ENCODE measurements around the gene ZNF550.

ZNF550 gene

DNA sequence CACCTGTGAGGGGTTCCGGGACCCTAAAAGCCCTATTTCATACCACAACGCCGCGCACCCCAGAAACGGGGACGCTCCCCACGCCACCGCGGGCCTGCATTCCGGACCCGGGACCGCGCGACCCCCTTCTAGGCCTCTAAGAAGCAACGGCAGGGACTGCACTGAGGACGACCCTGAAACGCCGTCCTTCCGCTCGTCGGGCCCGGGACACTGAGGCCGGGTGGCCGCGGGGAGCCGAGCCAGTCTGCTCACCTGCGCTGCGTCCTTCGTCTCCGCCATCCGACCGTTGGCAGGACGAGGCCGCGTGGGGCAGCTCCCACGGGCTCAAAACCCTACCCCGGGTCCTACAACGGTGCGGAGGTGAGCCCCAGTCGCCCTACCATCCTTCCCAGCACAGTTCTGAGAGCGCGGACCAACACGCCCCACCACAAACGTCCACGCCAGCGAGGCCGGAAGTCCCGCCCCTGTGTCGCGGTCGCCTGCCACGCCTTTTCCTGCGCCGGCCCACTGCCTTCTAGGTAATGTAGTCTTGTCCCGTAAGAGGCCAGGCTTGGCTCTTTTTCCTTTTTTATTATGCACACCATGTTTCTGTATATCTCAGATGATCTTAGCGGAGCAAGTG lies at the start of gene ZNF550:
Gene ZNF550 (minus strand): TSS at position 460 of the 622 bp plus-strand sequence. CDS start 181 bp downstream, at position 279.
- peak; percentile 86 for DNase-seq

DNA sequence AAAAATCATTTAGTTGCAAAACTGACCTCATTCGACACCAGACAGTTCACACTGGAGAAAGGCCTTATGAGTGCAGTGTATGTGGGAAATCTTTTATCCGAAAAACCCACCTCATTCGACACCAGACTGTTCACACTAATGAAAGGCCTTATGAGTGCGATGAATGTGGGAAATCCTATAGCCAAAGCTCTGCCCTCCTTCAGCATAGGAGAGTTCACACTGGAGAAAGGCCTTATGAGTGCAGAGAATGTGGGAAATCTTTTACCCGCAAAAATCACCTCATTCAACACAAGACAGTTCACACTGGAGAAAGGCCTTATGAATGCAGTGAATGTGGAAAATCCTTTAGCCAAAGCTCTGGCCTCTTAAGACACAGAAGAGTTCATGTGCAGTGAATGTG lies 47.3 kb upstream of the ZNF550 start:
- no peak for DNase-seq

DNA sequence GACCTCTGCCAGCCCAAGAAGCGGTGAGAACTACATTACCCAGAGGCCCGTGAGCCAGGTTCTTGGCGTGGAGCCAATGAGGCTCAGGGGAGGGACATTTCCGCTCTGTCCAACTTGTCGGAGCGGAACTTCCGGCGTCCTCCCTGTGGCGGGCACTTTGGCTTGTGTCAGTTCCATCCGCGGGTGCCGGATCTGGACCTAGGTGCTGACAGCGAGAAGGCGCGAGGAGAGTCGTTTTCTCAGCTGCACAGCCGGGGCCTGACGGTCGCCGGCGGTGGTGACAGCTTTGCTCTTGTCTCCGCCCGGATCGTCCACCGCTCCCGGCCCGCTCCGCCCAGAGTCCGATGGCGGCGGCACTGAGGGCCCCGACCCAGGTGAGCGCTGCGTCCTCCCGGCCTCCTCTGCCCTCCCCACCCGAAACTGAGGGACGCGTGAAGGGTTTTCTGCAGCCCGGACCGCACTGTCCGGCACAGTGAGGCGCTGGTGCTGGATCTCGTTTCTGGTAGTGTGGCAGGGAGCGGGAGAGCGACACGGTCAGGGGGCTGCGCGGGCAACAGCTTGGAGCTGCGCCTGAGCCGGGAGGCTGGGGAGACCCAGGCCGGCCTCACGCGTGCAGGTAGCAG lies 40.2 kb upstream of the ZNF550 start, which contains the start of gene ZNF530:
Gene ZNF530 (plus strand): TSS at position 125 of the 623 bp plus-strand sequence. CDS start 4,461 bp downstream, outside the sequence.
- peak; percentile 85 for DNase-seq

DNA sequence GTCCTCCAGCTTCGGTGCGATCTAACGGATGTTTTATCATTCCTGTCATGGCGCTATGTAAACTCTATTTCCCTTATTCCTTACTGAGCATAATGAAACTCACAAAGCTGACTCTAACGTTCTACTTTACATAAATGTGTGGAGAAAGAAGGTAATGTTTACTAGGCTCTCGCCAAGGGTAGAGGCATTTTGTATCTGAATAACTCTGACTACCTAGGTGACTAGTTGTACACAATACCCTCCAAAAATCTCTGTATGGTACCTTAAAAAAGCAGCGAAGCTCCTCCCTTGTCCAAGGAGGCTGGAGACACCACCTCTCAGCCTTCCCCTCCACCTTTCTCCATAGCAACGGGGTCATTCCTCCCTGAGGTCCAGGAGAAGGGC lies 39.7 kb upstream of the ZNF550 start:
- DNase-seq: no peak

DNA sequence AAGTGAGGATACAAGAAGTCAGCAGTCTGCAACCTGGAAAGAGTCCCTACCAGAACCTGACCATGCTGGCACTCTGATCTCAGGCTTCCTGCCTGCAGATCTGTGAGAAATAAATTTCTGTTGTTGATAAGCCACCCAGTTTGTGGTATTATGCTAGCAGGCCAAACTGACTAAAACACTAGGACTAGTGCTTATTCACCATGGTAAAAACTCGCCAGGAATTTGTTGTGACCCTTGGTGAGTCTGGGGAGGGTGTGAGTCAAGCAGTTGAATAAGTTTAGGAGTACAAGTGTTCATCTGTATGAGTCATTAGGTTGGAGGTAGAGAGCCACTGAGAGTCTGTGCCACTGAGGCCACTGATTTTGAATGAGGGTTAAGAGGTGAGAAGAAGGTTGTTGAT lies 27.9 kb upstream of the ZNF550 start:
- DNase-seq: no peak

DNA sequence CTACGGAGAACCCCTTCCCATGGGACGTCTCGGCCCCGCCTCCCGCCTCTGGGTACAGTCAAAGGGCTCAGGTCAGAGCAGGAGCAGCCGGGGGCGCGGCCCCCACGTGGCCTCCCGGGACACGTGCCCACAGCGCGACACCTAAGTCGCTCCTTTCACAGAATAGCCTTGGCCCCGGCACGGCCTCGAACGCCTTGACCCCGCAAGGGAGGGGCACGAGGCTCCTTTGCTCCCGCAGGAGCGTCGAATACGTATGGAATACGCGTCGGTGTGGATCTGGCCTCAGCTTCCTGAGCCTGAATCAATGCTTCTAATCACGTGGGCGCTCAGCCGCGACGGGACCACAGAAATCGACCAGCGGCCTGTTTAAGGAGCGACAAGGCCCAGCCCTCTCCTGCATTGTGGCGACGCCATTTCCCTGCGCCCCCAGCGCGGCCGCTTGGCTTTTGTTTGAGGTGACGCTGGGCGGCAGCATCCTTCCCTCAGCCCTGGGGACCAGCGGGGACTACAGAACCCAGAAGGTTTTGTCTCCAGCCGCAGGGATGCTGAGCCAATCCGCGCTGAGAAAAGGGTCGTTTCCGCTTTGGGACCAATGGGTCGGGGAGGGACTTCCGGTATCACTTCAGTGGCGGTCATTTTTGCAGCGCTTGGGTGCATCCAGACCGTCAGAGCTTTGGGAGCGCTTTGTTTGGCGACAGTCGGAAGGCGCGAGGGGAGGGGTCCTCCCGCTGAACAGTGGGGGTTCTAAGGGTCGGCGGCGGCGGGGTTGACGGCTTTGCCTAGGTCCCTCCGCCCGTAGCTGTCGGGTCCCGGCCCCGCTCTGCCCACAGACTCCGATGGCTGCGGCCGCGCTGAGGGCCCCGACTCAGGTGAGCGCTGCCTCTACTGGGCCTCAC lies 24.1 kb upstream of the ZNF550 start, which contains the start of gene ZIK1:
Gene ZIK1 (plus strand): TSS at position 625 of the 896 bp plus-strand sequence. CDS start 212 bp downstream, at position 837.
- DNase-seq: peak; percentile 84

DNA sequence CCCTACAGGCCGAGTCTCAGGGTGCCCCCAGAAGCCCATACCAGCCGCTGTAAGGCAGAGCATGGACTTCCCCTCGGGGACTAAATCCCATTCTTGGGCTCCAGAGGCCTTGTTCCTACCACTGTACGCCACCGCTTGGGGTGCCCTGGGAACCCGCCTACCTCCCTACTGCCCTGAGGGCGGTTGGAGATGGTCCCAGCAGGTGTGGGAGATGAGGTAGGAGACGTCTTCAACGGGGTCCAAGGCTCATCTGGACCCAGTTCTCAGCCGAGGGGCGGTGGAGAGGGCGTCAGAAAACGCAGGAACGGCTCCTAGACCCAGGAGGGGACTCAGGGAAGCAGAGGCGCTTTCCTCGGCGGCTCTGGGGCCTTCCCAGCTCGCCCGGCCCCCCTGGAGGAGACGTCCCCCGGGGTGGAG lies 23.4 kb upstream of the ZNF550 start:
- DNase-seq: no peak

DNA sequence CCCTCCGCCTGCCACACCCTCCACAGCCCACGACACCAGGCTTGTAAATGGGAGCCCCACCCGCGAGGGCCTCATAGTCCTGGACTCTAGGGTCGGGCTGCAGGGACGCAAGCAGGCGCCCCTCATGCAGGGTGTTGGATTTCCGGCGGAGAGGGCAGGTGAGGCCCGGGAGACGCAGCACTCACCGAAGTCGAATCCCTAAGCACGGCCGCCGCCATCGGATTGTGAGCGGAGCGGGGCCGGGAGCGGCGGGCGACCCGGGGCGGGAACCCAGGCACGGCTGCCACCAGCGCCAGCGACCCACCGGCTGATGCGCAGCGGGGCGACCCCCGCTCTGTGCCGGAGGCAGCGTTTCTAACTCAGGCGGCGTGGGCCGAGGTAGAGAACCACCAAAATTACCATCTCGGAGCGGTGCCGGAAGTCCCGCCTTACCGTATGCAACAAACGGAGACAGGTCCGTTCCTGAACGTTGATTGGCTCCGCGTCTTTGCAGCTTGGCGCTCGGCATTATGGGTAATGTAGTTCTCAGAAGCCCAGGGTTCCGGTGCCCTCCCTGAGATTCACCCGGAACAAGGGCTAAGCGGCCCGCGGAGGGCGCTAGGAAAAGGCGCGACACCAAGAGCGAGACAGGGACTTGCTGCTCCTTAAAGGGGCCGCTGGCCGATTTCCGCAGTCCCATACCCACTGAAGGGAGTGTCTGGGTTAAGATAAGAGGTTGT lies 19.0 kb upstream of the ZNF550 start, which contains the start of gene ZNF416:
Gene ZNF416 (minus strand): TSS at position 425 of the 719 bp plus-strand sequence. CDS start 207 bp downstream, at position 218.
- peak; percentile 95 for DNase-seq

DNA sequence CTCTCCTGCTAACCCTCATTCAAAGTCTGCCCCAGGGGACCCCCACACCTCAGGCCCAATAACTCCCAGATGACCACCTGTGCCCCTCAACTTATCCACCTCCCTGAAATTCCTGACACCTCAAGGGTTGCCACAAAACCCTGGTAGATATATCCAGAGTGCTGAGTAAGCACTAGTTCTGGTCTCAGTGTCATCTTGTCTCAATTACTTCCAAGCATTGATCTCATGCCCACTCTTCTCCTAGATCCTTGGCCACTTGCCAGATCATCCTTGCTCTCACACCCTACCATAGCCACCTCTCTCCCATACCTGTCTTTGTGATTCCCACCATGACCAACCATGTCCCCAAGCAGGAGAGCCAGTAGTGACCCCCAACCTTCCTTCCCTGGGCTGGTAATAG lies 17.0 kb upstream of the ZNF550 start:
- DNase-seq: no peak

DNA sequence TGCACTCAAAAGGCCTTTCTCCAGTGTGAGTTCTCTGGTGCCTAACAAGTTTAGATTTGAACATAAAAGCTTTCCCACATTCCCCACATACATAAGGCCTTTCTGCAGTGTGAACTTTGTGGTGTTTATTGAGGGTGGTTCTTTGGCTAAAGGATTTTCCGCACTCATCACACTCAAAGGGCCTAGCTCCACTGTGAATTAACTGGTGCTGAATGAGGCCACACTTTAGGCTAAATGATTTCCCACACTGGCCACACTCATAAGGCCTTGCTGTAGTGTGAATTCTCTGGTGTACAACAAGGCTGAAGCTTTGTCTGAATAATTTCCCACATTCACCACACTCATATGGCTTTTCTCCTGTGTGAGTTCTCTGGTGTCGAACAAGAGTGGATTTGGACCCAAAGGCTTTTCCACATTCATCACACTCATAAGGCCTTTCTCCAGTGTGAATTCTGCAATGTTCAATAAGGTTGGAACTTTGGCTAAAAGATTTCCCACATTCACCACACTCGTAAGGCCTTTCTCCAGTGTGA lies 12.8 kb upstream of the ZNF550 start:
- DNase-seq: no peak

DNA sequence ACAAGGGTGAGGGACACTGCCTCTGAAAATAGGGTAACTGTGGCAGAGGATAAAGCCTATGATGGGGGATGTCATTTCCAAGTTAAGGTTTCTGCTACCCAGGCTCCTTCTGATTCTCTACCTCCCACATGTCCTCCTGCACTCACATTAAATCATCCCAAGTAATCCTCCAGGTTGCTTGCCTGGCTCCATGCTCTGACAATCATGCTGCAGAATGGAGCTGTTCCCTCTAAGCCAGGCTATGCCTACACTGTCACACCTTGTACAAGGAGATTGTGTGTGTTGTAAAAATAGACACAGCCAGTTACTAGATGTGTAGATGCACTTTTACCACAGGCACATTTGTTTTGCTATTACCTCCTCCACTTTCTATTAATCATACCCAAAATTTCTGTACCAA lies 11.0 kb upstream of the ZNF550 start:
- no peak for DNase-seq

DNA sequence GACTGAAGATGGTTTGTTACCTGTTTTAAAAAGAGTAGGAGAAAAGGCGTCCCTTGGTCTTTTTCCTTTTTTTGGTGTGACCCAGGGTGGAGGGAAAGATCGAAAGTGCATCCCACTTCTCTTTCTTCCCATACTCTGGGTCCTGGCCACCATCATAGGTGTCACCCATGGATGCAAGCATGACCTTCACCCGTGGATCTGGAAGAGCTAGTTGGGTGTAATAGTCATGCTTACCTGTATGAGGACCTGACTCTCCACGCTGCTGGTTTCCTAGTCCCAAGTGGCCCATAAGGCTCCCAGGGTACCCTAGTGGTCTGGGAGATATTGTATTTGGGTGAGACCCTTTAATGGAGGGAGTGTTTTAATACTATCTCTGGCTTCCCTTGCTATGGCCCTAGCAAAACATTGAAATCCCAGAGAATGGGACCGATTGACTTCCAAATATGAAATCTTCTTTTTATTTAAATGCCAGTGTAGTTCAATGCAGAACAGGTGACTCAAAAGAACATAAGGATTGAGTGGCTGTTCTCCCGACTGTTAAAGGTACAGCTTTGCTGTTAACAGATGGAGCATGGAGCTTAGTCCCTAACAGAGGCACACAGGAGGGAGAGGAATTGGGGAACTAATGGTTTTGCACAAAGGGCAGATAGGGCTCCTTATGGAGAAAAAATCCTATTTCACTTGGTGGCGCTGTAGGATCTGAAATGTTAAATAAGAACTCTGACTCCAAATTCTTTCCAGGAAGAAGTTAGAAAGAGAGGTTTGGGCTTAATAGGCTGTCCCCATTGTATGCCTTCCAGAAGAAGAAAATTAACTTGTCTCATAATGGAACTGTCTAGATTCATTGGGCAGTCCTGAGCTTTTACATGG lies 7.0 kb upstream of the ZNF550 start:
- no peak for DNase-seq

DNA sequence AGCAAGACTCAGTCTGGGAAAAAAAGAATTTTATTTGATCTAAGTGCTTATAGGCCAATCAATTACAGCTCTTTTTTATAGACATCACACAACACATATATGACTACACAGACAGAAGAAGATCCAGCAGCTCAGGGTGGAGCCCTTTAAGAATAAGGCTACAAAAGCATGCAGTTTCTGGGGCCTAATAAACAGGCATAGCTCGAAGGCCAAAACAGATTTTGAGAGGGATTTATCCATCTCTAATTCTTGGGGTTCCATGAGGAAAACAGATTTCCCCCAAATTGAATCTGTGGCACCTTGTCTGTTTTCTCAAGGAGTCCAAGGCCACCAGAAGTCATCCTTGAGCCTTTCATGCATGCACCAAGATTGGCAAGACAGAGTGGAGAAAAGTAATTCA lies 3.9 kb upstream of the ZNF550 start:
- no peak for DNase-seq

DNA sequence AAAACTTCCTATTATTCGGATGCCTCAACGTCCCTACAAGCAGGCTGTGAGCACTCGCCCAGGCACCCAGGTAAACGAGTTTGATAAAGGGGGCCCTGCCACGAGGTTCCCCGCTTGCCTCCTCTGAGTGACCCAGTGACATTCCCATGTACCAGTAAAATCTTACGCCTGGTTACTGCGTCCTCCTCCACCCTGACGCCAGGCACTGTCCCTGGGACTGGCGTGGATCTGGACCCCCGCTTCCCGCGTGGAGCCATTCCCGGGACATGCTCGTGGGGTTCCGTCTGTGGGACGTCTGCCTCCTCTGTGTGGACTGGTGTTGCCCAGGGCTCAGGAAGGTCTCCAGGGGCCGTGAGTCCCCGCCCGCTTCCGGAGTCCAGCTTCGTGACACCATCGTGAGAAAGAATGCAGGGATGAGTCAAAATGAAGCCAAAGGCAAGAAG lies 407 bp upstream of the ZNF550 start:
- DNase-seq: no peak

DNA sequence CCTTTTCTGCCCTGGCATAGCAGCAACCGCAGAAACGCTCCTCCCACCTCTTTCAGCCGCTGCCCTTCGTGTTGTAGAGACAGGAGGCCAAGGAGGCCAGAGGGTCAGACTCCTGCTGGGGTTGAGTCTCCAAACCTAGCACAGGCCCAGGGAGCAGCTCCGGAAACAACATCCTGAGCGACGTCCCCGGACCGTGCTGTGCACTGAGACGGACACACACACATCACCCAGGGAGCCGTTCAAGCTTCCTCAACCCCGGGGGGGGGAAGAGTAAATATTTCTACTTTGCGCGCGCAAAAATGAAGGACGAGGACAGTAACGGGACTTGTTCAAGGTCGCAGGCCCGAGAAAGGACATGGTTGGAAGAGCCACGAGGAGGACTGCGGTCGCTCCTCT lies 657 bp downstream of the ZNF550 start:
- no peak for DNase-seq

DNA sequence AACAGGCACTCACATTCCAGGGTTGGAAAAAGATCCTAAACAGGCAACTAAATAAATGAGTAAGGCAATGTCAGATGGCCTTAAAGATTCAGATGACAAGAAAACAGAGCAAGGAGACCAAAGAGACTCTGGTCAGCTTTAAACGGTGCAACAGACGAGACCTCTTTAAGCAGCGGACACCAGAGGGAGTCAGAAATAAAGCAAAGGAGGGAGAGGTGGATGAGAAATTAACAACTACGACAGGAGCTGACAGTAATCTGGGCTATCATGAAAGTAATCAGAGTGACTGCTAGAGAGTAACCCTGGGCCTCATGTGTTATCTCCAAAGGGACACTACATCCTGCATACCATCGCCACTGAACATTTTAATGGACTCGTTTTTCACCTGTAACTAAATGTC lies 1.1 kb downstream of the ZNF550 start:
- DNase-seq: no peak

DNA sequence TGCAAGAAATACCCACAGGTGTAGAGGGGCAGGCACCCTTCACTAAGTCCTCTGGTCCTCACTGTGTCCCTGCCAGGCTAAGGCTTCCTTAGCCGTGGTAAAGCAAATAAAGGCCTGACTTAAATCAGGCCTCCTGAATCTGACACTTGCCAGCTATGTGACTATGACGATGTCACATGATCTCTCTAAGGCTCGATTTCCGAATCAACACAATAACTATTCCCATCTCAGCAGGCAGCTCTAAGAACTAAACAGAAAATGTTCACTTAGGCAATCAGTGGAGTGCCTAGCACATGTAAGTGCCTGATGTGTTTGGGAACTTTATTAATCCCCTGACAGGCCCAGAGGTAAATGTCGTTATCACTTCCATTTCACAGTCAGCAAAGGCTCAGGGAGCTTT lies 2.0 kb downstream of the ZNF550 start:
- no peak for DNase-seq

DNA sequence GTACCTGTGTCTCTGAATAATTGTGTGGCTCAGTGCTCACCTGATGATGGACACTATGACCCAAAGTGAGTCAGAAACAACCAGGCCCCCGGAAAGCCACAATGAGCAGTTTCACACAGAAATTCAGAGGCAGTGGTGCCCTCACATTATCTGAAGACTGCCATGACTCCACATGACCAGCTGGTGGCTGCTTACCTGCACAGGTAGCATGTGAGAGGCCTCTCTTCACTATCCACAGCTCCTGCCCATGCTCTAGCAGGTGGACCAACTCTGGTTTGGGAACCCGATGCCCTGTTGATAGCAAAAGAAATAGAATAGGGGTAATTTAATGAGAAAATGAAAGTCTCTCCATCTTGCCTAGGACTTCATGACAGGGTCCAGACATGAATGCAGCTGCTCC lies 7.2 kb downstream of the ZNF550 start:
- no peak for DNase-seq

DNA sequence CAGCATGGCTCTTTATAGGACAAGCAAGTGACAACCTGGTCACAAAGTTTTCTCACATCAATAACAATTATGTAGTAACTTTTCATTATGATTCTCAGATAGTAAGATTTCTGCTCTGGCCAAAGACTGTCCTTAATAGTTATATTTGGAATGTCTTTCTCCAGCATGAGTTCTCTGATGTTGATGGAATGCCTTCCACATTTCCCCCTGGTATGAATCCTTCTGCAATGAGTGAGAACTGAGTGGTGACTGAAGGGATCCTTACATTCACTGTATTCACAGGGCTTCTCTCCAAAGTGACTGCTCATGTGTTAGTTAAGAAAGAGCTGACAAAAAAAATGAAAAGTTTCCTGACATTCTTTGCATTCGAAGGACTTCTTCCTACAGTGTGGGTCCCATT lies 13.2 kb downstream of the ZNF550 start:
- DNase-seq: no peak

DNA sequence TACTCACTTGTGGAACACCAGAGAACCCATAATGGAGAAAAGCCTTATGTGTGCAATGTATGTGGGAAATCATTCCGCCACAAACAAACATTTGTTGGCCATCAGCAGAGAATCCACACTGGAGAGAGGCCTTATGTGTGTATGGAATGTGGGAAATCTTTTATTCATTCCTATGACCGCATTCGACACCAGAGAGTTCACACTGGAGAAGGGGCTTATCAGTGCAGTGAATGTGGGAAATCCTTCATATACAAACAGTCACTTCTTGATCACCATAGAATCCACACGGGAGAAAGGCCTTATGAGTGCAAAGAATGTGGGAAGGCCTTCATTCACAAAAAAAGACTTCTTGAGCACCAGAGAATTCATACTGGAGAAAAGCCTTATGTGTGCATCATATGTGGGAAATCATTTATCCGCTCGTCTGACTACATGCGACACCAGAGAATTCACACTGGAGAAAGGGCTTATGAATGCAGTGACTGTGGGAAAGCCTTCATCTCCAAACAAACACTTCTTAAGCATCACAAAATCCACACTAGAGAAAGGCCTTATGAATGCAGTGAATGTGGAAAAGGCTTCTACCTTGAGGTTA lies 21.6 kb downstream of the ZNF550 start:
- DNase-seq: no peak
